Measurements from ENCODE around the gene TTC39B. TPM values are rescaled to one million over a fixed set of nuclear protein-coding genes. Genes with fewer than 3 reads are reported as not detected.

The TTC39B gene
- total and polyA plus RNA-seq, 2 donors (not counting 3 experiments of a cell fraction or from before 2014, with no cell fraction given) = 1.0 to 5.4 TPM

GRCh38 chr9:15240927-15241326, 66.1 kb downstream of the TTC39B start:
- Histone ChIP-seq H3K9me3 (replicated peaks; ENCODE audit: control insufficient read depth, insufficient read depth, low read length) (no peaks in the 10 kb centered on the region), H3K36me3 (ENCODE audit: control insufficient read depth in 2 of 2, extremely low read depth in 1 of 2, insufficient read depth in 2 of 2, low read length in 2 of 2) (no peaks in the 10 kb centered on the region), H3K27me3 (ENCODE audit: control insufficient read depth in 2 of 2, insufficient read depth in 2 of 2, low read length in 2 of 2) (no peaks in the 10 kb centered on the region), H3K4me3 (replicated peaks in 1 of 3; ENCODE audit: insufficient read depth in 1 of 3, low read depth in 1 of 3, low read length in 3 of 3) (no peak overlapping the region), H3K79me2 (ENCODE audit: control insufficient read depth, insufficient read depth, low read length) (no peaks in the 10 kb centered on the region), H3K27ac (ENCODE audit: insufficient read depth, low read depth, low read length) (no peak overlapping the region), H4K20me1 (replicated peaks; ENCODE audit: control insufficient read depth, extremely low read depth, insufficient read depth, low read length) (no peaks in the 10 kb centered on the region), H3K4me1 (ENCODE audit: control insufficient read depth, extremely low read depth, insufficient read depth, low read length) (no peaks in the 10 kb centered on the region), H3K9ac (replicated peaks; ENCODE audit: extremely low read depth, insufficient read depth, low read length) (no peak overlapping the region), H3K9me1 (replicated peaks; ENCODE audit: control insufficient read depth, extremely low read depth, insufficient read depth, low read length) (no peaks in the 10 kb centered on the region), H2AFZ (ENCODE audit: low read depth, low read length) (no peak overlapping the region), H3K4me2 (ENCODE audit: insufficient read depth, low read length) (no peak overlapping the region)
- no peak for FAIRE-seq
- ChIA-PET CTCF (interaction anchor here (2.7 kb wide), 1 partner anchor 9 kb away, joined by 9 read pairs; no protein-coding TSS in a partner anchor), POLR2A (no interaction called here)
- no peak for DNase-seq (ENCODE audit: low read depth, low spot score)
- no peak for TF ChIP-seq MYC (IDR thresholded peaks at IDR 0.05; ENCODE audit: low read depth, low read length)
- no peak for TF ChIP-seq POLR2AphosphoS5 (IDR thresholded peaks at IDR 0.05; ENCODE audit: insufficient read depth, low read depth, low read length)
- no peak for TF ChIP-seq EZH2 (IDR thresholded peaks at IDR 0.05; ENCODE audit: borderline replicate concordance, low read depth, low read length, severe bottlenecking)
- no peak for TF ChIP-seq FOS (IDR thresholded peaks at IDR 0.05; ENCODE audit: borderline replicate concordance, insufficient read depth, low read length)
- no peak for TF ChIP-seq GATA2 (IDR thresholded peaks at IDR 0.05; ENCODE audit: insufficient read depth, insufficient read length, low read depth, low read length)
- no peak for TF ChIP-seq POLR2A (IDR thresholded peaks at IDR 0.05; ENCODE audit: low read depth, low read length)
- no peak for TF ChIP-seq MAX (IDR thresholded peaks at IDR 0.05; ENCODE audit: insufficient read depth, insufficient read length)
- TF ChIP-seq CTCF (IDR thresholded peaks at IDR 0.05; ENCODE audit: extremely low read depth in 1 of 2, insufficient read depth in 1 of 2, low read depth in 1 of 2, low read length in 2 of 2) = no peak
- TF ChIP-seq JUN (IDR thresholded peaks at IDR 0.05; ENCODE audit: borderline replicate concordance, insufficient read depth, insufficient read length, low read depth) = no peak
- intact Hi-C loops (cut with micrococcal nuclease) = no loop called here
- dilution Hi-C loops (cut with MboI; ENCODE audit: extremely low pct_ligation_motif_present, low sequenced_read_pairs) = no loop called here
- no TSS peak for BruUV-seq (replicated peaks)

Data from endothelial cell of umbilical vein (primary cell).